HG02938 (cell line): ENCODE data around the gene PRKCZ.
"Not testable (repeated sequence)": the region's sequence is repeated elsewhere in the genome, so short reads cannot be mapped to it uniquely, and the experiment has no call there.

Experiments used
- ATAC-seq: cut with Tn5 transposase; IDR thresholded peaks from one replicate; pipeline ENCODE4 v1.9.1; 2021; ENCODE audit warnings: mild to moderate bottlenecking, moderate library complexity; ENCODE audit not compliant: unreplicated experiment

PRKCZ gene

GRCh38 chr1:2130156-2130555, 79.9 kb downstream of the PRKCZ start:
- no peak for ATAC-seq

GRCh38 chr1:2130871-2131289, 80.7 kb downstream of the PRKCZ start:
- ATAC-seq = no peak

- no peak for ATAC-seq
These were observed 82.2 kb downstream of the PRKCZ start for GRCh38 chr1:2132222-2133038.

- ATAC-seq = peak; percentile 81
These were observed 83.0 kb downstream of the PRKCZ start for GRCh38 chr1:2133039-2133878.

GRCh38 chr1:2133879-2134215, 83.6 kb downstream of the PRKCZ start:
- ATAC-seq = no peak

GRCh38 chr1:2134266-2134620, 84.0 kb downstream of the PRKCZ start:
- no peak for ATAC-seq

- no peak for ATAC-seq
These were observed 84.6 kb downstream of the PRKCZ start for GRCh38 chr1:2134621-2135307.

GRCh38 chr1:2135441-2135841, 85.2 kb downstream of the PRKCZ start:
- ATAC-seq = no peak

GRCh38 chr1:2135941-2136340, 85.7 kb downstream of the PRKCZ start:
- ATAC-seq = no peak

- ATAC-seq = no peak
These were observed 86.4 kb downstream of the PRKCZ start for GRCh38 chr1:2136386-2137235.

- ATAC-seq = no peak
These were observed 87.3 kb downstream of the PRKCZ start for GRCh38 chr1:2137257-2138121.

- not testable (repeated sequence) for ATAC-seq
These were observed 88.9 kb downstream of the PRKCZ start for GRCh38 chr1:2139156-2139555.

- no peak for ATAC-seq
These were observed 90.8 kb downstream of the PRKCZ start for GRCh38 chr1:2141025-2141424.

GRCh38 chr1:2143814-2144500, 93.7 kb downstream of the PRKCZ start:
- no peak for ATAC-seq

GRCh38 chr1:2144501-2145090, 94.4 kb downstream of the PRKCZ start:
- no peak for ATAC-seq

GRCh38 chr1:2145946-2146835, 96.0 kb downstream of the PRKCZ start:
- ATAC-seq = no peak

GRCh38 chr1:2146836-2147517, 96.8 kb downstream of the PRKCZ start:
- no peak for ATAC-seq
